GM13977 (cell line): ENCODE results near the gene SCMH1.

ENCODE experiments used
- DNase-seq: peaks from one replicate; pipeline ENCODE4 v3.0.0; 2012; ENCODE audit warnings: low spot score
- in situ Hi-C: fragments of 300-500 bp; cut with MboI; formaldehyde crosslinking; loops from one replicate; pipeline ENCODE4 v1.12.0; 2022; ENCODE audit warnings: low sequenced_read_pairs, low pct_unique_long_range_greater_than_20kb, mixed read lengths, inconsistent platforms; ENCODE audit not compliant: unreplicated experiment
- TF ChIP-seq, protein P1 (sequence below): IDR thresholded peaks from 2 replicates; pipeline ENCODE4 v1.5.1; 2012; ENCODE audit warnings: mild to moderate bottlenecking, control low read depth; ENCODE audit not compliant: insufficient read depth; ENCODE audit errors: extremely low read depth, missing control alignments

The SCMH1 gene

DNA sequence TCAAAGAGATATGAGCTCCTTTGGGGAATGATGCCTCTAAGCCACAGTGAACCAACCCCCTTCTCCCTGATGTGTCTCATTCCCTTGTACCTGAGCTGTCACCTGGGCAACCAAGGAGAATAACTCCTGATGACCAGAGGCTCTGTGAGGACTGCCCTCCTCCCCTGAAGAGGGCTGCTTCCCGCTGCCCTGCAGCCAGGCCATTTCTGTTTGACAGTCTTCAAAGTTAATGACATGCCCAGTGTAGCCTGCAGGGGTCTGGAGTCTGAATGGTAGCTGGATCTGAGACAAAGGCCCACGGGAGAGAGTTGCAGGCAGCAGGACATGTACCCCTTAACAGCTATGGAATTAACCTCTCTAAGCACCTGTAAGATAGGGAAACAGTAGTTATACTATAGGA, 217.2 kb downstream of the SCMH1 start:
- TF ChIP-seq, protein P1, sequence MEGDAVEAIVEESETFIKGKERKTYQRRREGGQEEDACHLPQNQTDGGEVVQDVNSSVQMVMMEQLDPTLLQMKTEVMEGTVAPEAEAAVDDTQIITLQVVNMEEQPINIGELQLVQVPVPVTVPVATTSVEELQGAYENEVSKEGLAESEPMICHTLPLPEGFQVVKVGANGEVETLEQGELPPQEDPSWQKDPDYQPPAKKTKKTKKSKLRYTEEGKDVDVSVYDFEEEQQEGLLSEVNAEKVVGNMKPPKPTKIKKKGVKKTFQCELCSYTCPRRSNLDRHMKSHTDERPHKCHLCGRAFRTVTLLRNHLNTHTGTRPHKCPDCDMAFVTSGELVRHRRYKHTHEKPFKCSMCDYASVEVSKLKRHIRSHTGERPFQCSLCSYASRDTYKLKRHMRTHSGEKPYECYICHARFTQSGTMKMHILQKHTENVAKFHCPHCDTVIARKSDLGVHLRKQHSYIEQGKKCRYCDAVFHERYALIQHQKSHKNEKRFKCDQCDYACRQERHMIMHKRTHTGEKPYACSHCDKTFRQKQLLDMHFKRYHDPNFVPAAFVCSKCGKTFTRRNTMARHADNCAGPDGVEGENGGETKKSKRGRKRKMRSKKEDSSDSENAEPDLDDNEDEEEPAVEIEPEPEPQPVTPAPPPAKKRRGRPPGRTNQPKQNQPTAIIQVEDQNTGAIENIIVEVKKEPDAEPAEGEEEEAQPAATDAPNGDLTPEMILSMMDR = no peak
- DNase-seq = no peak
- in situ Hi-C loops = no loop called here

DNA sequence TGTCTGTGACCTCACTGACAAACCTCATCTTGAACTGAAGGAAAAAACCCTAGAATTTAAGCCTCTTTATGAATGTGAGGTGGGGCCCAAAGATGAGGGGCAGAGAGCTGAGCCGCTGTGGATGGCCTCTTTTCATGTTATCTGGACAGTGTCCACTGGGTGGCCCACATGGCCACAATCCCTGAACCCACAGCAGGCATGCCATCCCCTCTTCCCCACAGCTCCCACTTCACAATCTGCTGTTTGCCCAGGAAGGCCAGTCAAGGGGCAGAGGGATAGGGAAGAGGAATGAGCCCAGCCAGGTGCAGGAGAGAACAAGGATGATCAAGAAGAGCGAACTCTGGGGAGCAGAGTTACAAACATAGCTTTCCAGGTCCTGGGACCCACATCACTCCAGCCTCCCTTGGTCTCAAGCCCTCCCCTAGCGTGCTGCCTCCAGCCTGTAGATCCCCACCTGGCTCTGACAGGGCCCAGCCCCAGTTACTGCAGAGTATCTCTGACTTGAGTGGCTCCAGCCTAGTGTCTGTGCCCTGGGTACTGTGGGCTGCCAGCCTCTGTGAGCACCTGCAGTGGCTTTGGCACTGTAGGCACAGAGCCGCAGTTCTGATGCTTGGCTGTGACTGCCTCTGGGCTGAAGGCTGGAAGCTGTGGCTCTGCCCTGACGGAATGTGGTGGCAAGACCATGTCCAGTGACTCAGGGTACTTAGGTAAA, 218.7 kb downstream of the SCMH1 start:
- in situ Hi-C loops = no loop called here
- TF ChIP-seq, protein P1 = peak; percentile 1
- DNase-seq = no peak

DNA sequence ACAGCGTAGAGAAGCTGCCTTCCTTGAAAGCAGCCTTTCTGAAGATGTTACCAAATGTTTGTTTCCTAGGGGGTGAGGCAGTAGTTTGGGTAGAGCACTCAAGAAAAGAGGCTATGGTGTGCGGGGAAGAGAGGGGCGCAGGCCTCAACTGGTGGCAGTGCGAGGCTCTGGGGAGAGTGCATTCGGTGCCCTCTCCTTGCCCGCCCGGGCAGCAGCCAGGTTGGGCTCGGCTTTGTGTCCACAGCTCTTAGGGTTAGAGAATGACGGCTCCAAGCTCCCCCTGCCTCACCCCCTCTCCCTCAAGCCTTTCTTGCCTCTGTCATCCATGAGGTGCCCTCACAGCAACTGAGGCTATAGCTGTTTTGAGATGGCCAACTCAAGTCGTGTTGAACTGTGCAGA, 219.7 kb downstream of the SCMH1 start:
- no peak for DNase-seq
- in situ Hi-C loops = no loop called here
- TF ChIP-seq, protein P1 = no peak

DNA sequence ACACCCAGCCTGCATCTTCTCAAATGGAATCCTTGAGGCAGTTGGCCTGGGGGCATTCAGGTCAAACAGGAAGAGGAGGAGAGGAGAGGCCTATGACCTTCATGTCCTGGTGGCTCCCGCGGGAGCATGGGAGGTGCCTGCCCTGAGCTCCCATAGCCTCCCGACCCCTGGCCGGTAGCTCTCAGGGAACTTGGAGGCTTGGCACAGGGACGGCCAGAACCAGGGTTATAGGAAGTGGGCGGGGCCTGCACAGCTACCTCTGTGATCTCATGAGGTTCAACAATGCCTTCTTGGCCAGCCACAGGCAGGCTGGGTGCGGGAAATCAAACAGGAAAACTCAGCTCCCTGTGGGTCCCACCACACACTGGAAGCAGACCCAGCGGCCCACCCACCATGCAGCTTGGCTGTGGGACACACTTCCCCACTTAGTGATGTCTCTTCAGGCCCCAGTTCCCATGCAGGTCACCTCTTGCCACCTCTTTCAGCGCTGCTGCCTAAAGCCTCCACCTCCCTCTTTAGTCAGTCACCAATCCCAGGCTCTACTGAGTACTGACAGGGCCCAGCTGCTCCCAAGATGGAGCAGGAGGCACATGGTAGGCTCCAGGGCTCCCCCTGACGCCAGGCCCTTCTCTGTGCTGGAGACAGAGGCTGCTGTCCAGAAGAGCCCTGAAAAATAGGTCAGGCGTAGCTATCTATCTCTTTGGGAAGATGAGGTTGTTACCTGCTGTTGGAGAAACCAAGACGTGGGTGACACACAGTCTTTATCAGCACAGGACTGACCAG, 220.4 kb downstream of the SCMH1 start, which contains the start of gene SLFNL1:
SLFNL1 (minus strand) TSS at position 200 of the 783 bp plus-strand sequence. CDS start 1,065 bp downstream, outside the sequence.
- in situ Hi-C loops = no loop called here
- TF ChIP-seq, protein P1 = no peak
- no peak for DNase-seq

DNA sequence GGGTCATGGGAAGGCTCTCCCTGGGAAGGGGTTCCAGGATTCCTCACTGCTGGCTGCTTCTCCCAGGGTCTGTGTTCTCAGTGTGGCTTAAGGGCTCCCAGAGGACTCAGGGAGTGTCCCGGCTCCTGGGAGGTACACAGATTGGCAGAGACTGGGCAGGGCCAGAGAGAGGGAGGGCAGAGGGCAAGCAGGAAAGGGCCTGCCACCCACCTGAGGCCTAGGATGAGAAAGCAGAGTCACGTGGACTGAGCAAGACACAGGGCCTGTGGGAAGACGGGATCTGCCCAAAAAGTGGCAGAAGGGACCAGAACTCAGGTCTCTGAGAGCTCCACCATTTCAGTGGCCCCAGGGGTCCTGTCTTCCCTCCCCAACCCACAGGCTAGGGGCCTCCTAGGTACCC, 221.5 kb downstream of the SCMH1 start:
- no peak for DNase-seq
- TF ChIP-seq, protein P1 = no peak
- in situ Hi-C loops = no loop called here

DNA sequence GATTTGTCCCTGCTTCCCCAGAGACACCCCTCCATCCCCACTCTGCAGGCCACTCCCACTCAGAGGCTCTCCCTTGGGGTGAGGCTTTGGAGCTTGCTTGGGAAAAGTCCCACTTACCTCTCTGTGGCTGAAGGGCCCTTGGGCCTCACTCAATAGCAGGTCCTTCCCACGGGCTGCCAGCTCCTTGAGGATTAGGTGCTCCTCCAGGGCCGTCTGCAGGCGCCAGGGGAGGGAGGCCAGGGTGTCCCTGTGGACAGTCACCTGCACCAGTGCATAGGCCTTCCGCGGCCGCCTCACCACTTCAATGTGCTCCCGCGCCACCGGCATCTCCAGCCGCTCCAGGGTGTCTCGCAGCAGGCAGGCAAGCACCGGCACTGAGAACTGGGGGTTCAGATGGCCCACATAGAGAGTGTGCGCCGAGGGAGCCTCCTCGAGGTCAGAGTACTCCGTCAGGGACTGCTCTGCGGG, 222.0 kb downstream of the SCMH1 start:
- TF ChIP-seq, protein P1 = no peak
- DNase-seq = no peak
- in situ Hi-C loops = no loop called here
